ENCODE data around the gene RAB8B. TPM values are rescaled to one million over a fixed set of nuclear protein-coding genes. Genes with fewer than 3 reads are reported as not detected.

RAB8B gene
- total RNA-seq, 1 experiment from 2014 or later = 17.6 TPM

DNA sequence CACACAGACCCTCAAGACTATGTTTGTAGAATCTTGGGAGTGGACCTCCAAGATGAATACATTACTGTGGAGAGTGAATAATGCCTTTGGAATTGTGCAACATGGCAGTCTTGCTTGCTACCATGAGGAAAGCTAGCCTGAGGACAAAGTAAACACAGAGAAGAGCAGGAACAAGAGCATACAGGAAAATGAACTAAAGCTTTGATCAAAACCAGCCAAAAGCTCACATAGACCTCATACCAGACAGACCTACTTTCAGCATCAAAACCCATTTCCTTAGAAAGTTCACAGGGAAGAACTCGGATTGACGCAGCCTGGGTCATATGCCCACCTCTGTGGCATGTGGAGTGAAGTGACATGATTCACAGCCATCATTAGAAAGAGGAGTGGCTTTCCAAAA is 3.3 kb upstream of the RAB8B start:
- no peaks in the 10 kb centered on the region for H3K9me3 ChIP-seq (ENCODE audit: control insufficient read depth, insufficient read depth, low read depth, low read length)
- no peak for DNase-seq (ENCODE audit: low read depth, low spot score)
- no peaks in the 10 kb centered on the region; the same call in 1 of the 2 replicates for H3K36me3 ChIP-seq (ENCODE audit: control insufficient read depth, insufficient read depth, low read length)
- peaks cover 3% of the 10 kb centered on the region; the same call in 1 of the 2 replicates for H3K27me3 ChIP-seq (ENCODE audit: control insufficient read depth, insufficient read depth, low read length)
- in situ Hi-C loops (cut with HindIII; ENCODE audit: low pct_unique_long_range_greater_than_20kb, low sequenced_read_pairs) = no loop called here
- intact Hi-C loops (cut with micrococcal nuclease; ENCODE audit: unreplicated experiment) = loop anchor here (10.0 kb wide), 1 partner anchor 219 kb away; no protein-coding TSS in a partner anchor
- TF ChIP-seq REST (IDR thresholded peaks at IDR 0.05; ENCODE audit: insufficient read depth in 1 of 2, low read depth in 2 of 2, low read length in 1 of 2) = no peak
- TF ChIP-seq CTCF (IDR thresholded peaks at IDR 0.05) = no peak
- no peak for TF ChIP-seq SIN3A (IDR thresholded peaks at IDR 0.05; ENCODE audit: borderline replicate concordance, insufficient read depth, low read depth, low read length)
- TF ChIP-seq TCF7L2 (IDR thresholded peaks at IDR 0.05; ENCODE audit: low read depth, low read length) = no peak
- TF ChIP-seq POLR2AphosphoS5 (IDR thresholded peaks at IDR 0.05; ENCODE audit: low read depth, low read length) = no peak
- no peak overlapping the region for H3K27ac ChIP-seq (ENCODE audit: low read length)
- peaks cover 14% of the 10 kb centered on the region for H3K4me1 ChIP-seq (ENCODE audit: control insufficient read depth, insufficient read depth, low read length)
- CTCF ChIA-PET = no interaction called here
- ATAC-seq = no peak
- H3K4me3 ChIP-seq (ENCODE audit: low read depth in 2 of 2, low read length in 2 of 2) = no peak overlapping the region
- POLR2A ChIA-PET = no interaction called here
- no TSS peak for BruUV-seq (replicated peaks)

DNA sequence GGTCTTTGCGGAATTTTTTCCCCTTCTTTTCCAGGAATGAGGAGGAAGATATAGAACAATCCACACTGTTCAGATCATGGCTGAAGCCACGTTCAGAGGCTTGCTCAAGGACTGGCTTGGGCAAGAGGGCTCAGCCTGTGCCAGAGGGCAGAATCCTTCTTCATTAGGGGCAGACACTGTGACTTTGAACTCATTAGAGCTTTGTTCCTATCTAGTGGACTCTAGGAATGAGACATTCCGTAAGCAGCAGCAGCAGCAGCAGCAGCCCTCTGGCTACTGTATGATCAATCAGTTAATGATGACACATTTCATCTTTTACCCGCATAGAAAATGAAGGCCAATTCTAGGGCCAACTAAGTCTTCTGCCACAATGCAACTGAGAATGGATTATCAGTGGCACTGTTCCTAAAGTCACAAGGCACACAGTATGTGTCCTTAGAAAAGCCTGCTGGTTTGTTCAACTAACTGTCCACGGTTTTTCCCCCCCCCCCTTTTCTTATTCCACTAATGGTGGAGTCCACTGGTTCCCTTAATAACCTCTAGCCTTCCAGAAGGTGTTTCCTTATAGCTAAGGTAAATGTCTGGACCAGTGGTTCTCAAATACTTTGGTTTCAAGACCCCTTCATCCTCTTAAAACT is 1.7 kb upstream of the RAB8B start:
- ATAC-seq = no peak
- CTCF ChIA-PET = interaction anchor here (0.5 kb wide), 1 partner anchor 11 kb away, joined by 3 read pairs; no protein-coding TSS in a partner anchor
- no peaks in the 10 kb centered on the region for H3K27me3 ChIP-seq (ENCODE audit: control insufficient read depth, insufficient read depth, low read length)
- peaks cover 18% of the 10 kb centered on the region for H3K4me1 ChIP-seq (ENCODE audit: control insufficient read depth, insufficient read depth, low read length)
- in situ Hi-C loops (cut with HindIII; ENCODE audit: low pct_unique_long_range_greater_than_20kb, low sequenced_read_pairs) = no loop called here
- POLR2A ChIA-PET = interaction anchor here (0.6 kb wide), 1 partner anchor 24 kb away, joined by 3 read pairs; no protein-coding TSS in a partner anchor
- no peak overlapping the region for H3K27ac ChIP-seq (ENCODE audit: low read length)
- no peak overlapping the region for H3K4me3 ChIP-seq (ENCODE audit: low read depth in 2 of 2, low read length in 2 of 2)
- no TSS peak for BruUV-seq (replicated peaks)
- H3K9me3 ChIP-seq (ENCODE audit: control insufficient read depth, insufficient read depth, low read depth, low read length) = no peaks in the 10 kb centered on the region
- intact Hi-C loops (cut with micrococcal nuclease; ENCODE audit: unreplicated experiment) = loop anchor here (10.0 kb wide), 1 partner anchor 217 kb away; no protein-coding TSS in a partner anchor
- DNase-seq (ENCODE audit: low read depth, low spot score) = no peak
- TF ChIP-seq POLR2AphosphoS5 (IDR thresholded peaks at IDR 0.05; ENCODE audit: low read depth, low read length) (no peak), TCF7L2 (IDR thresholded peaks at IDR 0.05; ENCODE audit: low read depth, low read length) (no peak), CTCF (IDR thresholded peaks at IDR 0.05) (no peak), REST (IDR thresholded peaks at IDR 0.05; ENCODE audit: insufficient read depth in 1 of 2, low read depth in 2 of 2, low read length in 1 of 2) (no peak), SIN3A (IDR thresholded peaks at IDR 0.05; ENCODE audit: borderline replicate concordance, insufficient read depth, low read depth, low read length) (no peak)
- H3K36me3 ChIP-seq (ENCODE audit: control insufficient read depth, insufficient read depth, low read length) = no peaks in the 10 kb centered on the region; the same call in 1 of the 2 replicates
